Left lung (tissue), 10 donors: ENCODE data around the gene GLRX5. TPM values are rescaled to one million over a fixed set of nuclear protein-coding genes. Genes with fewer than 3 reads are reported as not detected.
A peak's percentile ranks its signal among the peaks of the same experiment; 100 is the strongest.

ENCODE experiments used
- ATAC-seq: fragments of 200-7000 bp; cut with Tn5 transposase; one replicate; pipeline ENCODE4 v1.9.1; 2020; ENCODE audit warnings: moderate library complexity
- DNase-seq, 4 donors: peaks; one replicate each; pipeline ENCODE4 v3.0.0-alpha.2; 2013 to 2020
- H3K27ac ChIP-seq, 2 donors: fragments of 200-600 bp; sonication (generic) in 1 of 2; one replicate each; pipeline versions ENCODE4 v1.5.0 to v1.8.0; 2020 to 2021
- H3K27me3 ChIP-seq, 2 donors: fragments of 200-600 bp; sonication (generic) in 1 of 2; one replicate each; pipeline versions ENCODE4 v1.5.0 to v1.8.0; 2020 to 2021
- H3K36me3 ChIP-seq, 2 donors: fragments of 200-600 bp; sonication (generic) in 1 of 2; one replicate each; pipeline versions ENCODE4 v1.5.0 to v1.8.0; 2020 to 2021
- H3K4me1 ChIP-seq, 2 donors: fragments of 200-600 bp; one replicate each; pipeline ENCODE4 v1.8.0; 2021
- H3K4me3 ChIP-seq, 2 donors: fragments of 200-600 bp; sonication (generic) in 1 of 2; one replicate each; pipeline versions ENCODE4 v1.5.0 to v1.8.0; 2020 to 2021; ENCODE audit warnings: mild to moderate bottlenecking in 1 of 2
- H3K9me3 ChIP-seq, 2 donors: fragments of 200-600 bp; sonication (generic) in 1 of 2; one replicate each; pipeline versions ENCODE4 v1.5.0 to v1.8.0; 2020 to 2021
- intact Hi-C, 2 donors: fragments of 100-400 bp; cut with DNase I; formaldehyde crosslinking; loops; one replicate each; pipeline versions ENCODE4 v1.11.2 to v1.14.2; 2022
- polyA plus RNA-seq, 6 donors: library from polyadenylated mRNA; unstranded; fragments of 120-200 nt; gene quantifications; one replicate each; pipeline ENCODE4 v1.2.1, GENCODE V29; 2013; ENCODE audit not compliant: insufficient read length in 6 of 6
- total RNA-seq, 2 donors: library from RNA; stranded (reverse); fragmentation: NEBNext Ultra II Directional; extraction: Animal tissue kit (Norgen Biotek cat#: 25700); gene quantifications; one replicate each; pipeline ENCODE4 v1.2.1, GENCODE V29; 2021
- TF ChIP-seq, protein P1 (sequence below), 2 donors: fragments of 200-600 bp; sonication (generic) in 1 of 2; IDR thresholded peaks; one replicate each; pipeline versions ENCODE4 v1.5.0 to v1.8.0; 2021; ENCODE audit warnings: antibody characterized with exemption in 2 of 2
- donor health status: DM: no; HTN: yes; CAD: no.
- donor health status: DM: no; HTN: no; CAD: no.

The GLRX5 gene
- total and polyA plus RNA-seq, 8 donors, result 29.4 to 71.6 (median 55.3) TPM

GRCh38 chr14:95498622-95499353, 36.1 kb upstream of the GLRX5 start:
- ATAC-seq (no peak), DNase-seq (peak in 2 of 4 donors; percentile 49 to 75)
- no peaks in the 10 kb centered on the region for H3K9me3 ChIP-seq
- H3K4me3 ChIP-seq, result no peak overlapping the region
- H3K36me3 ChIP-seq, result peaks cover 0 to 17% of the 10 kb centered on the region in 2 donors
- no peaks in the 10 kb centered on the region for H3K27me3 ChIP-seq
- TF ChIP-seq, protein P1, sequence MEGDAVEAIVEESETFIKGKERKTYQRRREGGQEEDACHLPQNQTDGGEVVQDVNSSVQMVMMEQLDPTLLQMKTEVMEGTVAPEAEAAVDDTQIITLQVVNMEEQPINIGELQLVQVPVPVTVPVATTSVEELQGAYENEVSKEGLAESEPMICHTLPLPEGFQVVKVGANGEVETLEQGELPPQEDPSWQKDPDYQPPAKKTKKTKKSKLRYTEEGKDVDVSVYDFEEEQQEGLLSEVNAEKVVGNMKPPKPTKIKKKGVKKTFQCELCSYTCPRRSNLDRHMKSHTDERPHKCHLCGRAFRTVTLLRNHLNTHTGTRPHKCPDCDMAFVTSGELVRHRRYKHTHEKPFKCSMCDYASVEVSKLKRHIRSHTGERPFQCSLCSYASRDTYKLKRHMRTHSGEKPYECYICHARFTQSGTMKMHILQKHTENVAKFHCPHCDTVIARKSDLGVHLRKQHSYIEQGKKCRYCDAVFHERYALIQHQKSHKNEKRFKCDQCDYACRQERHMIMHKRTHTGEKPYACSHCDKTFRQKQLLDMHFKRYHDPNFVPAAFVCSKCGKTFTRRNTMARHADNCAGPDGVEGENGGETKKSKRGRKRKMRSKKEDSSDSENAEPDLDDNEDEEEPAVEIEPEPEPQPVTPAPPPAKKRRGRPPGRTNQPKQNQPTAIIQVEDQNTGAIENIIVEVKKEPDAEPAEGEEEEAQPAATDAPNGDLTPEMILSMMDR (IDR thresholded peaks at IDR 0.05), result no peak
- H3K27ac ChIP-seq, result no peak overlapping the region
- peaks cover 20 to 86% of the 10 kb centered on the region in 2 donors for H3K4me1 ChIP-seq
- intact Hi-C loops, result no loop called here

GRCh38 chr14:95499354-95499750, 35.5 kb upstream of the GLRX5 start:
- intact Hi-C loops, result no loop called here
- Histone ChIP-seq H3K27ac (no peak overlapping the region), H3K4me3 (no peak overlapping the region), H3K36me3 (peaks cover 0 to 17% of the 10 kb centered on the region in 2 donors), H3K9me3 (no peaks in the 10 kb centered on the region), H3K4me1 (peaks cover 20 to 84% of the 10 kb centered on the region in 2 donors), H3K27me3 (no peaks in the 10 kb centered on the region)
- ATAC-seq (no peak), DNase-seq (no peak)
- TF ChIP-seq, protein P1 (IDR thresholded peaks at IDR 0.05), result no peak

- intact Hi-C loops, result no loop called here
- Histone ChIP-seq H3K27ac (no peak overlapping the region), H3K36me3 (peaks cover 0 to 17% of the 10 kb centered on the region in 2 donors), H3K4me3 (no peak overlapping the region), H3K27me3 (no peaks in the 10 kb centered on the region), H3K9me3 (no peaks in the 10 kb centered on the region), H3K4me1 (peaks cover 20 to 84% of the 10 kb centered on the region in 2 donors)
- DNase-seq, result no peak
- TF ChIP-seq, protein P1 (IDR thresholded peaks at IDR 0.05), result no peak
- ATAC-seq, result no peak
These were observed 34.6 kb upstream of the GLRX5 start for GRCh38 chr14:95500201-95500681.

DNA sequence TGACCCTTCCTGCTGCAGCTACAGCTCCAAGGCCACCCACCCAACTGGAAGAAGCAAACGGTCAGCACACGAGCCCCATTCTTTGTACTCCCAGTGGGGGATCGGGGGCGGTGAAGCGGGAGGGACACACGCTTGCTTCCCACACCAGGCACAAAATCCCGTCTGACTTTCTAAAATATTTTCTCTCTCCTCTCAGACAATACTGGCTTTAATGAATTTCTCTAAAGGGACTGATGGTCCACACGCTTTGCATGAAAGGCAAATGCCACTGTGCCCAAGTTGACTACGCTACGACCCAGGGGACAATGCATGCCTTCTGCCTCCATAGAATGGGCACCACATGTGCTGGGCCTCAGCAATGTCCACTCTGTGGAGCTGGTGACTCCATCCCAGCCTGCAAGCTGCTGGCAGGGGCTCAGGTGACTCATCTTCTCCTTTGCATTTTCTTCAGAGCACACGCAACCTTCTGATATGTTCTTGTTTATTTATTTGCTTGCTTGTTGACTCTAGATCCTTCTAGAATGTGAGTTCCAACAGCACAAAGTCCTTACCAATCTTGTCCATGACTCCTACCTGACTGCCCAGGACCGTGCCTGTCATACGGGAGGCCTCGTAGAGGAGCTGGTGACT, 34.0 kb upstream of the GLRX5 start:
- no peaks in the 10 kb centered on the region for H3K9me3 ChIP-seq
- no peak overlapping the region for H3K27ac ChIP-seq
- peak; percentile 25 for ATAC-seq
- no peak for DNase-seq
- intact Hi-C loops, result no loop called here
- peaks cover 19 to 77% of the 10 kb centered on the region in 2 donors for H3K4me1 ChIP-seq
- TF ChIP-seq, protein P1 (IDR thresholded peaks at IDR 0.05), result no peak
- H3K36me3 ChIP-seq, result peaks cover 0 to 17% of the 10 kb centered on the region in 2 donors
- H3K27me3 ChIP-seq, result no peaks in the 10 kb centered on the region
- H3K4me3 ChIP-seq, result no peak overlapping the region

- Histone ChIP-seq H3K4me3 (no peak overlapping the region), H3K9me3 (no peaks in the 10 kb centered on the region), H3K4me1 (peaks cover 5 to 76% of the 10 kb centered on the region in 2 donors), H3K27ac (no peak overlapping the region), H3K36me3 (peaks cover 0 to 24% of the 10 kb centered on the region in 2 donors), H3K27me3 (no peaks in the 10 kb centered on the region)
- TF ChIP-seq, protein P1 (IDR thresholded peaks at IDR 0.05), result no peak
- DNase-seq, result no peak
- ATAC-seq, result no peak
- intact Hi-C loops, result no loop called here
These were observed 32.4 kb upstream of the GLRX5 start for GRCh38 chr14:95502381-95502950.
